Dendritic cell treated with granulocyte-macrophage colony-stimulating factor and Interleukin-4, amounts not matched to agents 40 ng/mL and 50 ng/mL, for 4 days (primary cell): ENCODE measurements around the gene RNF126.

Experiments used
- H3K27ac Mint-ChIP-seq: one replicate; pipeline ENCODE4 v1.8.0; 2022; ENCODE audit warnings: mild to moderate bottlenecking, mixed read lengths
- H3K27me3 Mint-ChIP-seq: one replicate; pipeline ENCODE4 v1.8.0; 2022; ENCODE audit warnings: mild to moderate bottlenecking, mixed read lengths
- H3K36me3 Mint-ChIP-seq: one replicate; pipeline ENCODE4 v1.8.0; 2022; ENCODE audit warnings: low read depth, mixed read lengths
- H3K4me1 Mint-ChIP-seq: one replicate; pipeline ENCODE4 v1.8.0; 2022; ENCODE audit warnings: low read depth, mixed read lengths
- H3K4me3 Mint-ChIP-seq: one replicate; pipeline ENCODE4 v1.8.0; 2022; ENCODE audit warnings: mild to moderate bottlenecking, moderate library complexity, mixed read lengths
- H3K9me3 Mint-ChIP-seq: one replicate; pipeline ENCODE4 v1.8.0; 2022; ENCODE audit warnings: mixed read lengths
- intact Hi-C: fragments of 100-400 bp; cut with micrococcal nuclease; formaldehyde crosslinking; loops from one replicate; pipeline ENCODE4 v1.15.0; 2022

Gene RNF126

GRCh38 chr19:616747-617526 is 46.1 kb downstream of the RNF126 start:
- H3K27me3 Mint-ChIP-seq = peaks cover 46% of the 10 kb centered on the region
- H3K4me3 Mint-ChIP-seq = no peak overlapping the region
- peaks cover 53% of the 10 kb centered on the region for H3K36me3 Mint-ChIP-seq
- no peak overlapping the region for H3K27ac Mint-ChIP-seq
- intact Hi-C loops = no loop called here
- H3K4me1 Mint-ChIP-seq = no peaks in the 10 kb centered on the region
- H3K9me3 Mint-ChIP-seq = no peaks in the 10 kb centered on the region

- intact Hi-C loops = no loop called here
- H3K4me1 Mint-ChIP-seq = peaks cover under 1% of the 10 kb centered on the region
- peaks cover 45% of the 10 kb centered on the region for H3K36me3 Mint-ChIP-seq
- H3K27me3 Mint-ChIP-seq = peaks cover 50% of the 10 kb centered on the region
- no peak overlapping the region for H3K27ac Mint-ChIP-seq
- no peak overlapping the region for H3K4me3 Mint-ChIP-seq
- H3K9me3 Mint-ChIP-seq = no peaks in the 10 kb centered on the region
Observed at GRCh38 chr19:616062-616700, 46.8 kb downstream of the RNF126 start.

GRCh38 chr19:615619-616018 is 47.4 kb downstream of the RNF126 start:
- H3K27me3 Mint-ChIP-seq = peaks cover 55% of the 10 kb centered on the region
- intact Hi-C loops = no loop called here
- no peak overlapping the region for H3K4me3 Mint-ChIP-seq
- H3K27ac Mint-ChIP-seq = no peak overlapping the region
- H3K36me3 Mint-ChIP-seq = peaks cover 40% of the 10 kb centered on the region
- H3K4me1 Mint-ChIP-seq = peaks cover 6% of the 10 kb centered on the region
- no peaks in the 10 kb centered on the region for H3K9me3 Mint-ChIP-seq

- Mint-ChIP-seq H3K27me3 (peaks cover 60% of the 10 kb centered on the region), H3K4me3 (no peak overlapping the region), H3K36me3 (peaks cover 23% of the 10 kb centered on the region), H3K4me1 (peaks cover 14% of the 10 kb centered on the region), H3K27ac (no peak overlapping the region), H3K9me3 (no peaks in the 10 kb centered on the region)
- intact Hi-C loops = no loop called here
Observed at GRCh38 chr19:613732-614567, 49.1 kb downstream of the RNF126 start.

GRCh38 chr19:612941-613340 is 50.1 kb downstream of the RNF126 start:
- intact Hi-C loops = no loop called here
- no peak overlapping the region for H3K4me3 Mint-ChIP-seq
- H3K36me3 Mint-ChIP-seq = peaks cover 13% of the 10 kb centered on the region
- no peaks in the 10 kb centered on the region for H3K9me3 Mint-ChIP-seq
- no peak overlapping the region for H3K27ac Mint-ChIP-seq
- peaks cover 14% of the 10 kb centered on the region for H3K4me1 Mint-ChIP-seq
- H3K27me3 Mint-ChIP-seq = peaks cover 60% of the 10 kb centered on the region

- peaks cover 14% of the 10 kb centered on the region for H3K4me1 Mint-ChIP-seq
- H3K36me3 Mint-ChIP-seq = no peaks in the 10 kb centered on the region
- H3K27me3 Mint-ChIP-seq = peaks cover 50% of the 10 kb centered on the region
- intact Hi-C loops = no loop called here
- peak overlapping the region; percentile 74 for H3K27ac Mint-ChIP-seq
- no peak overlapping the region for H3K4me3 Mint-ChIP-seq
- no peaks in the 10 kb centered on the region for H3K9me3 Mint-ChIP-seq
Observed at GRCh38 chr19:611481-611868, 51.5 kb downstream of the RNF126 start.

GRCh38 chr19:610801-611480 is 52.1 kb downstream of the RNF126 start:
- no peaks in the 10 kb centered on the region for H3K36me3 Mint-ChIP-seq
- peak overlapping the region; percentile 60 for H3K4me3 Mint-ChIP-seq
- H3K4me1 Mint-ChIP-seq = peaks cover 14% of the 10 kb centered on the region
- intact Hi-C loops = no loop called here
- H3K9me3 Mint-ChIP-seq = no peaks in the 10 kb centered on the region
- peak overlapping the region; percentile 74 for H3K27ac Mint-ChIP-seq
- H3K27me3 Mint-ChIP-seq = peaks cover 50% of the 10 kb centered on the region

- Mint-ChIP-seq H3K27ac (peak overlapping the region; percentile 74), H3K4me3 (peak overlapping the region; percentile 71), H3K4me1 (peaks cover 14% of the 10 kb centered on the region), H3K27me3 (peaks cover 44% of the 10 kb centered on the region), H3K36me3 (no peaks in the 10 kb centered on the region), H3K9me3 (no peaks in the 10 kb centered on the region)
- intact Hi-C loops = no loop called here
Observed at GRCh38 chr19:610071-610800, 52.8 kb downstream of the RNF126 start.

- intact Hi-C loops = no loop called here
- Mint-ChIP-seq H3K9me3 (no peaks in the 10 kb centered on the region), H3K36me3 (no peaks in the 10 kb centered on the region), H3K4me1 (peaks cover 14% of the 10 kb centered on the region), H3K27ac (peak overlapping the region; percentile 74), H3K4me3 (peak overlapping the region; percentile 4), H3K27me3 (peaks cover 32% of the 10 kb centered on the region)
Observed at GRCh38 chr19:609004-609346, 54.0 kb downstream of the RNF126 start.

GRCh38 chr19:608155-609003 is 54.6 kb downstream of the RNF126 start:
- Mint-ChIP-seq H3K27ac (peak overlapping the region; percentile 74), H3K36me3 (no peaks in the 10 kb centered on the region), H3K27me3 (peaks cover 28% of the 10 kb centered on the region), H3K4me3 (peak overlapping the region; percentile 4), H3K9me3 (no peaks in the 10 kb centered on the region), H3K4me1 (peaks cover 14% of the 10 kb centered on the region)
- intact Hi-C loops = no loop called here

- H3K4me3 Mint-ChIP-seq = no peak overlapping the region
Observed at GRCh38 chr19:607301-608154, 55.5 kb downstream of the RNF126 start.

More at GRCh38 chr19:607301-608154, 55.5 kb downstream of the RNF126 start:
- H3K36me3 Mint-ChIP-seq = no peaks in the 10 kb centered on the region
- intact Hi-C loops = no loop called here
- no peaks in the 10 kb centered on the region for H3K9me3 Mint-ChIP-seq
- peaks cover 20% of the 10 kb centered on the region for H3K27me3 Mint-ChIP-seq
- peaks cover 17% of the 10 kb centered on the region for H3K4me1 Mint-ChIP-seq
- H3K27ac Mint-ChIP-seq = peak overlapping the region; percentile 74
